ENCODE data around the gene AGRN.
A peak's percentile ranks its signal among the peaks of the same experiment; 100 is the strongest.
"Not testable (repeated sequence)": the region's sequence is repeated elsewhere in the genome, so short reads cannot be mapped to it uniquely, and the experiment has no call there.

AGRN gene

GRCh38 chr1:1083416-1084371 lies 63.8 kb downstream of the AGRN start:
- DNase-seq: peak; percentile 9

GRCh38 chr1:1084372-1085170 lies 64.7 kb downstream of the AGRN start:
- DNase-seq: peak; percentile 9

GRCh38 chr1:1085171-1085841 lies 65.4 kb downstream of the AGRN start:
- DNase-seq: peak; percentile 10

- DNase-seq: peak; percentile 10
These were observed 66.3 kb downstream of the AGRN start for GRCh38 chr1:1085911-1086841.

GRCh38 chr1:1086911-1087341 lies 67.0 kb downstream of the AGRN start:
- no peak for DNase-seq

- peak; percentile 8 for DNase-seq
These were observed 67.6 kb downstream of the AGRN start for GRCh38 chr1:1087351-1088028.

- no peak for DNase-seq
These were observed 68.3 kb downstream of the AGRN start for GRCh38 chr1:1088029-1088800.

- DNase-seq: peak; percentile 11
These were observed 69.1 kb downstream of the AGRN start for GRCh38 chr1:1088801-1089680.

GRCh38 chr1:1089731-1090423 lies 70.0 kb downstream of the AGRN start:
- DNase-seq: no peak

- DNase-seq: peak; percentile 9
These were observed 70.8 kb downstream of the AGRN start for GRCh38 chr1:1090424-1091343.

- peak; percentile 12 for DNase-seq
These were observed 71.6 kb downstream of the AGRN start for GRCh38 chr1:1091344-1092148.

GRCh38 chr1:1092149-1092855 lies 72.4 kb downstream of the AGRN start:
- no peak for DNase-seq

- DNase-seq: no peak
These were observed 73.1 kb downstream of the AGRN start for GRCh38 chr1:1092894-1093609.

GRCh38 chr1:1093610-1093943 lies 73.7 kb downstream of the AGRN start:
- DNase-seq: no peak

- no peak for DNase-seq
These were observed 75.1 kb downstream of the AGRN start for GRCh38 chr1:1094981-1095380.

- DNase-seq: not testable (repeated sequence)
These were observed 76.2 kb downstream of the AGRN start for GRCh38 chr1:1096136-1096535.

Measured in activated naive CD4-positive, alpha-beta T cell treated with anti-CD3 and anti-CD28 coated beads, Interleukin-2, amount 50 U/mL, for 16 hours (primary cell).